ENCODE results near the gene LCNL1. TPM values are rescaled to one million over a fixed set of nuclear protein-coding genes. Genes with fewer than 3 reads are reported as not detected.
"Not testable (repeated sequence)": the region's sequence is repeated elsewhere in the genome, so short reads cannot be mapped to it uniquely, and the experiment has no call there.

The LCNL1 gene
- total and polyA plus RNA-seq, 2 donors (not counting 1 experiment from before 2014, with no cell fraction given) = not detected

GRCh38 chr9:137004285-137004684, 21.5 kb downstream of the LCNL1 start:
- H3K79me2 ChIP-seq (ENCODE audit: control insufficient read depth, insufficient read depth, low read length); H2AFZ ChIP-seq (ENCODE audit: insufficient read depth, low read depth, low read length, poor library complexity, severe bottlenecking); H3K36me3 ChIP-seq (replicated peaks in 1 of 2; ENCODE audit: control extremely low read depth in 1 of 2, control insufficient read depth in 1 of 2, extremely low read depth in 1 of 2, insufficient read depth in 2 of 2, low read length in 1 of 2); H3K4me3 ChIP-seq (ENCODE audit: control extremely low read depth in 1 of 5, extremely low read depth in 1 of 5, insufficient read depth in 1 of 5, low read depth in 2 of 5, low read length in 4 of 5); H3K9ac ChIP-seq (ENCODE audit: low read length); DNase-seq; H3K27ac ChIP-seq (ENCODE audit: low read length in 2 of 2); H4K20me1 ChIP-seq (ENCODE audit: control insufficient read depth, insufficient read depth, low read length, poor library complexity, severe bottlenecking); H3K27ac Mint-ChIP-seq; POLR2A ChIA-PET; H3K4me2 ChIP-seq (replicated peaks; ENCODE audit: low read depth, low read length, poor library complexity, severe bottlenecking); H3K9me3 ChIP-seq (ENCODE audit: control extremely low read depth in 1 of 3, control insufficient read depth in 2 of 3, insufficient read depth in 1 of 3, low read length in 2 of 3); H3K27me3 ChIP-seq (replicated peaks in 1 of 4; ENCODE audit: control extremely low read depth in 1 of 4, control insufficient read depth in 3 of 4, insufficient read depth in 4 of 4, low read length in 3 of 4); ATAC-seq (ENCODE audit: low read depth); H3K27me3 Mint-ChIP-seq; H3K9me3 Mint-ChIP-seq (ENCODE audit: insufficient read depth); H3K4me3 Mint-ChIP-seq: not testable (repeated sequence)
- CTCF ChIA-PET = interaction anchor here (0.7 to 2.8 kb wide), 4 partner anchors 17 to 67 kb away, joined by 3 to 16 read pairs (median 3); no protein-coding TSS in a partner anchor
- H3K4me1 ChIP-seq (ENCODE audit: control insufficient read depth in 2 of 2, insufficient read depth in 2 of 2, low read length in 2 of 2) = peaks cover 17 to 21% of the 10 kb centered on the region in 2 donors
- H3K4me1 Mint-ChIP-seq = peaks cover 17% of the 10 kb centered on the region
- intact Hi-C loops (cut with micrococcal nuclease) = loop anchor here (1.0 kb wide), 1 partner anchor 31 kb away; no protein-coding TSS in a partner anchor
- TF ChIP-seq, protein P1, sequence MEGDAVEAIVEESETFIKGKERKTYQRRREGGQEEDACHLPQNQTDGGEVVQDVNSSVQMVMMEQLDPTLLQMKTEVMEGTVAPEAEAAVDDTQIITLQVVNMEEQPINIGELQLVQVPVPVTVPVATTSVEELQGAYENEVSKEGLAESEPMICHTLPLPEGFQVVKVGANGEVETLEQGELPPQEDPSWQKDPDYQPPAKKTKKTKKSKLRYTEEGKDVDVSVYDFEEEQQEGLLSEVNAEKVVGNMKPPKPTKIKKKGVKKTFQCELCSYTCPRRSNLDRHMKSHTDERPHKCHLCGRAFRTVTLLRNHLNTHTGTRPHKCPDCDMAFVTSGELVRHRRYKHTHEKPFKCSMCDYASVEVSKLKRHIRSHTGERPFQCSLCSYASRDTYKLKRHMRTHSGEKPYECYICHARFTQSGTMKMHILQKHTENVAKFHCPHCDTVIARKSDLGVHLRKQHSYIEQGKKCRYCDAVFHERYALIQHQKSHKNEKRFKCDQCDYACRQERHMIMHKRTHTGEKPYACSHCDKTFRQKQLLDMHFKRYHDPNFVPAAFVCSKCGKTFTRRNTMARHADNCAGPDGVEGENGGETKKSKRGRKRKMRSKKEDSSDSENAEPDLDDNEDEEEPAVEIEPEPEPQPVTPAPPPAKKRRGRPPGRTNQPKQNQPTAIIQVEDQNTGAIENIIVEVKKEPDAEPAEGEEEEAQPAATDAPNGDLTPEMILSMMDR (IDR thresholded peaks at IDR 0.05) = peak; percentile 54
- 42% methylated on average over 13 of the region's 17 CpGs for WGBS (ENCODE audit: insufficient coverage)

DNA sequence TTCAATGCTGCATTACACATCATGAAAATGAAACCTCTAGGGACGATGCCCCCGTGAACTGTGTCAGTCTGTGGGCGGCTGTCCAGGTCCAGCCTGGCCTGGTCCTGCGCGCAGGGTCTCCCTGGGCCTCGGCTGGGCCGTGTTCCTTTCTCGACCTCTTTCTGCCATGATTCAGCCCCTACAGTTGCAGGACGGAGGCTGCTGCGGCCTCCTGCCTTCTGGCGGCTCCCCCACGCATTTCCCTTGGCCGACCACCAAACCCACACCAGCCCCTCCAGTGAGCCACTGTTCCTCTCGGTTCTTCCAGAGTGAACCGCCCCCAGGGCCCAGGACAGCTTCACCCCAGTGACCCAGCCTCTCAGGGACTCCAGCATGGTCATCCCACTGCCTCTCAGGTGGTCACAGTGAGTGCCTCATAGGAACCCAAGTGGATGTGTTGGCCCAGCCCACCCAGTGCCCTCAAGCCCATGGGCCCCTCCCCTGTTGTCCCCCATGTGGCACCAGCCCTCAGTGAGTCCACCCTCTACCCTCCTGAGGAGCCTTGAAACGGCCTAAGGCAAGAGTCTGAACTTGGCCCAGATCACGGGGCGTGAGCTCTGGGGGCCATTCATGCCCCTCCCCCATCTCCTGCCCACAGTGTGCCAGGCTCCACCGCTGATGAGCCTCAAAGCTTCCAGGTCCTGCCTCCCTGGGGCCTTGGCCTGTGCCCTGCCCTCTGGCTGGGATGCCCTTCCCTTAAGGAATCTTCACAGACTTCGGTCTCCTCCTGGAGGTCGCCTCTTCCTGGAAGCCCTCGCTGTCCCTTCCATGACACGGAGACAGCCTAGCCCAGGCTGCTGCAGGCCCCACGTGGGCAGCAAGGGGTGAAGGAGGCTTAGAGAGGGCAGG, 23.6 kb downstream of the LCNL1 start:
- no peaks in the 10 kb centered on the region for H3K79me2 ChIP-seq (ENCODE audit: control insufficient read depth, insufficient read depth, low read length)
- H3K4me3 ChIP-seq (ENCODE audit: control extremely low read depth in 1 of 5, extremely low read depth in 1 of 5, insufficient read depth in 1 of 5, low read depth in 2 of 5, low read length in 4 of 5) = no peak overlapping the region
- CTCF ChIA-PET = interaction anchor here (1.3 to 2.8 kb wide), 2 partner anchors 29 kb away, joined by 3 to 16 read pairs; no protein-coding TSS in a partner anchor
- H3K9me3 ChIP-seq (ENCODE audit: control extremely low read depth in 1 of 3, control insufficient read depth in 2 of 3, insufficient read depth in 1 of 3, low read length in 2 of 3) = peaks cover 0 to 4% (median 0%) of the 10 kb centered on the region in 3 donors
- no peak overlapping the region for H3K9ac ChIP-seq (ENCODE audit: low read length)
- Mint-ChIP-seq H3K27me3 (no peaks in the 10 kb centered on the region), H3K4me3 (no peak overlapping the region), H3K4me1 (no peaks in the 10 kb centered on the region), H3K9me3 (ENCODE audit: insufficient read depth) (no peaks in the 10 kb centered on the region), H3K27ac (peak overlapping the region; percentile 20)
- no peaks in the 10 kb centered on the region for H3K27me3 ChIP-seq (replicated peaks in 1 of 4; ENCODE audit: control extremely low read depth in 1 of 4, control insufficient read depth in 3 of 4, insufficient read depth in 4 of 4, low read length in 3 of 4)
- H2AFZ ChIP-seq (ENCODE audit: insufficient read depth, low read depth, low read length, poor library complexity, severe bottlenecking) = no peak overlapping the region
- H3K36me3 ChIP-seq (replicated peaks in 1 of 2; ENCODE audit: control extremely low read depth in 1 of 2, control insufficient read depth in 1 of 2, extremely low read depth in 1 of 2, insufficient read depth in 2 of 2, low read length in 1 of 2) = no peaks in the 10 kb centered on the region
- peaks cover 0 to under 1% of the 10 kb centered on the region in 2 donors for H3K4me1 ChIP-seq (ENCODE audit: control insufficient read depth in 2 of 2, insufficient read depth in 2 of 2, low read length in 2 of 2)
- intact Hi-C loops (cut with micrococcal nuclease) = no loop called here
- H3K27ac ChIP-seq (ENCODE audit: low read length in 2 of 2) = no peak overlapping the region
- WGBS (ENCODE audit: insufficient coverage) = 48% methylated on average over 23 of the region's 24 CpGs
- TF ChIP-seq, protein P1 (IDR thresholded peaks at IDR 0.05) = no peak
- no peak for TF ChIP-seq EZH2 (IDR thresholded peaks at IDR 0.05; ENCODE audit: borderline replicate concordance, insufficient read depth, low read depth, low read length, poor library complexity, severe bottlenecking)
- H3K4me2 ChIP-seq (replicated peaks; ENCODE audit: low read depth, low read length, poor library complexity, severe bottlenecking) = no peak overlapping the region
- ATAC-seq (ENCODE audit: low read depth) (no peak), DNase-seq (no peak)
- H4K20me1 ChIP-seq (ENCODE audit: control insufficient read depth, insufficient read depth, low read length, poor library complexity, severe bottlenecking) = no peaks in the 10 kb centered on the region
- POLR2A ChIA-PET = no interaction called here
